ENCODE results near the gene CRYL1.

Gene CRYL1

GRCh38 chr13:20399961-20400360, 125.7 kb downstream of the CRYL1 start:
- DNase-seq (ENCODE audit: low read depth) = no peak

GRCh38 chr13:20399515-20399914, 126.1 kb downstream of the CRYL1 start:
- no peak for DNase-seq (ENCODE audit: low read depth)

GRCh38 chr13:20398459-20398858, 127.2 kb downstream of the CRYL1 start:
- no peak for DNase-seq (ENCODE audit: low read depth)

- DNase-seq (ENCODE audit: low read depth) = no peak
Observed at GRCh38 chr13:20397896-20398295, 127.8 kb downstream of the CRYL1 start.

- DNase-seq (ENCODE audit: low read depth) = no peak
Observed at GRCh38 chr13:20395061-20395916, 130.4 kb downstream of the CRYL1 start.

- no peak for DNase-seq (ENCODE audit: low read depth)
Observed at GRCh38 chr13:20394506-20394905, 131.2 kb downstream of the CRYL1 start.

GRCh38 chr13:20394169-20394501, 131.5 kb downstream of the CRYL1 start:
- no peak for DNase-seq (ENCODE audit: low read depth)

DNA sequence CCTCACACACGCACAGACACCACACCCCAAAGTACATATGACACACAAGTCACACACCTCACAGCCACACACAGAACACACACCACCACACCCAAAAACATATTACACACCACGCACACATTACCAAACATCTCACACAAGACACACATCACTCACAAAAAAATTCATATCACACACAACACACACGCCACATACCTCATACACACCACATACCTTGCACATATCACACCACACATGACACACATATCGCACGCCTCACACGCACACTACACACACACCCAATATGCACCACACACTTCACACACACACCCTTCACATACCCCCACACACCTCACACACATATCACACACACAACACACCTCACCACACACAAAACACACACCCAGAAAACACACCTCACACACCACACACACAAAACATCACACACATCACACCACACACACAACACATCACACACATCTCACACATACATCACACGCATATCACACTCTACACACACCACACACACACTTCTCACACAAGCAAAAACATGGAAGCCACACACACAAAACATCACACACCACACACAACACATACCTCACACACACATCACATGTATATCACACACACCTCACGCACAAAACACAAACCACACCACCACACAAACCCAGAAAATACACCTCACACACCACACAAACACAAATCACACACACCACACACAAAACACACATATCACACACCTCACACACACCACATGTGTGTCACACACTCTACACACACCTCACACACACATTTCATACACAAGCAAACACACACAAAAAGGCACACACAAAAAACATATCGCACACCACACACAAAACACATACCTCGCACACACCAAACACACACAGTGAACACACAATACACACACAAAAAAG, 132.1 kb downstream of the CRYL1 start:
- DNase-seq (ENCODE audit: low read depth) = no peak

GRCh38 chr13:20392530-20392929, 133.1 kb downstream of the CRYL1 start:
- no peak for DNase-seq (ENCODE audit: low read depth)

- no peak for DNase-seq (ENCODE audit: low read depth)
Observed at GRCh38 chr13:20391597-20392452, 133.8 kb downstream of the CRYL1 start.

- no peak for DNase-seq (ENCODE audit: low read depth)
Observed at GRCh38 chr13:20390526-20391175, 135.0 kb downstream of the CRYL1 start.

- no peak for DNase-seq (ENCODE audit: low read depth)
Observed at GRCh38 chr13:20389696-20390525, 135.7 kb downstream of the CRYL1 start.

- DNase-seq (ENCODE audit: low read depth) = no peak
Observed at GRCh38 chr13:20388184-20388583, 137.5 kb downstream of the CRYL1 start.

DNA sequence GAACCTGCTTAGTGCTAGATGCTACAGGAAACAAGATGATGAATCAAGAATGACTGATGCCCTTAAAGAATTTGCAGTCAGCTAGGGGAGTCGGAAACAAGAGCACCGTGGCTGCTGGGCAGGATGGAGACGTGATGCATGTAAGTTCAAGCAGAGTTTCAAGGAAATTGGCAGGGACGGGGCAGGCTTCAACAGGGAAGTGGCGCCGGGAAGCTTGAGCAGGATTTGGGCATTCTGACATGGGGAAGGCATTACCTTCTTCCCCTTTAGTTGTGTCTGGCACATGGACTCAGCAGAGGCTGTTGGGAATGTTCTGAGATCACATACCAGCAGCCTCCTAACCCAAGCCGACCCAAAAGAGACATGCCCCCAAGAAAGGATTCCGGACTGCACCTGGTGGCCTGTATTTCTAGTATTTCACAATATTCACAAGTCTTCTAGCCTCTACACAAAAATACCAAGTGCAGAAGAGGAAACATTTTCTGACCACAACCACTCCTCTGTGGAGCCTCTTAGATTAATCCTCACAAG, 138.2 kb downstream of the CRYL1 start:
- DNase-seq (ENCODE audit: low read depth) = no peak

- no peak for DNase-seq (ENCODE audit: low read depth)
Observed at GRCh38 chr13:20387006-20387405, 138.7 kb downstream of the CRYL1 start.

DNA sequence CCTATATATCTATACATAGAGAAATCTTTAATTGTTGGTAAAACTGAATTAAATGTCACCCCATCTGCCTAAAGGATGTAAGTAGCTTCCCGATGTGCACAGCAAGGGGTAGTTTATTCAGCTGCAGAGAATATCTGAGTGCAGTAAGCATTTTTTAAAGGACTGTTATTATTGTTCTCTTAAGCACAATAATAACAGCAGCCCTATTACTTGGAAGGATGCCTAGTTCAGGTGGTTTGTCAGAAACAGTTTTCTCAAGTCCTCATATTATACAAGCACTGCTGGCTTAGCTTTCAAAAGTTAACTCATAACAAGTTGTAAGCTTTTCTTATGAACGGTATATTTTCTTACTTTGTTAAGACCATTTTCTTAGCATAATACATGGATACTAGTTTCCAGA, 142.6 kb downstream of the CRYL1 start:
- DNase-seq (ENCODE audit: low read depth) = no peak

- no peak for DNase-seq (ENCODE audit: low read depth)
Observed at GRCh38 chr13:20381401-20381800, 144.3 kb downstream of the CRYL1 start.

DNA sequence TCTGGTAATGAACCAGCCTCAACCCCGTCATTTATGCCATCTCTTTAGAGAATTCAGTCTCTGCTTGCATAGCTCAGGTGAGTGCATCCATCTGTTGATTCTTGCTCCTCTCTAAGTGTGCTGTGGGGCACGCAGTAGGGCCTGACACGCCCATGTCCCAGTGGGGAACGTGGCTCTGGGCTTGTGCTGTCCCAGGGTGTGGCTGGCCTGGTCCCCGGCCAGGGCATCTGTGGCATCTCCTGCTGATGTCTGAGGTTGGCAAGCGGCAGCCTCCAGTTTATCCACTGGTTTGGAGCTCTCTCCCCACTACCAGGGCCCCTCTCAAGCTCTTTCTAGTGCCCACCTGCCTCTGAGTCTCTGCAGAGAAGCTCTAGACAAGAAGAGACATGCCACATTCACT, 146.9 kb downstream of the CRYL1 start:
- no peak for DNase-seq (ENCODE audit: low read depth)

DNA sequence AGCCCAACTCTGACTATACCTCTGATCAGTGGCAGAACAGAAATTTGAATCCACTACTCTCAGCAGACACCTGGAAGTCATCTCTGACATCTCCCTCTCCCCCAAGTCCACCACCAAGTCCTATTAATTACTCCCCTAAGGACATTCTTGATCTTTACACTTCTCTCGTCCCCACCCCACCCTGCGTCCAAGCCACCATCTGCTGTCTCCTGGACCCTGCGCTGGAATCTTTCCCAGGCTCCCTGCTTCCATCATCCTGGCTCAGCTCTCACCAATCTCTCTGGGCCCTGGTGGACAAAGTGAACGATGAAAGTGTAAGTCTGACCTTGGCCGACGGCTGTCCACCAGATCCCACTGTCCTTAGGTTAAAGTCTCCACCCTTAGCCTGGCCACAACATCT, 147.9 kb downstream of the CRYL1 start:
- DNase-seq (ENCODE audit: low read depth) = no peak

DNA sequence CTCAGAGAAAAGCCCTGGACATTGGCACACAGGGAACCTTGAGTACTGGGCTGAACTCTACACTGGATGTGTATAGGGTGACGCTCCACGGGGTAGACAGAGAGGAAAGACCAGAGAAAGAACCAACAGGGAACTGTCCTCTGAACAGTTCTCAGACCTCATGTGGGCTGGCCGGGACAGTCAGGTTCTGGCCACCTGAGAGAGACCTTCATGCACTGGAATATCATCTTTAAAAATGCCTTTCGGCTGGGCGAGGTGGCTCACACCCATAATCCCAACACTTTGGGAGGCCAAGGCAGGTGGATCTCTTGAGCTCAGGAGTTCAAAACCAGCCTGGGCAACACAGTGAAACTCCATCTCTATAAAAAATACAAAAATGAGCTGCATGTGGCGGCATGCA, 149.8 kb downstream of the CRYL1 start:
- no peak for DNase-seq (ENCODE audit: low read depth)

DNA sequence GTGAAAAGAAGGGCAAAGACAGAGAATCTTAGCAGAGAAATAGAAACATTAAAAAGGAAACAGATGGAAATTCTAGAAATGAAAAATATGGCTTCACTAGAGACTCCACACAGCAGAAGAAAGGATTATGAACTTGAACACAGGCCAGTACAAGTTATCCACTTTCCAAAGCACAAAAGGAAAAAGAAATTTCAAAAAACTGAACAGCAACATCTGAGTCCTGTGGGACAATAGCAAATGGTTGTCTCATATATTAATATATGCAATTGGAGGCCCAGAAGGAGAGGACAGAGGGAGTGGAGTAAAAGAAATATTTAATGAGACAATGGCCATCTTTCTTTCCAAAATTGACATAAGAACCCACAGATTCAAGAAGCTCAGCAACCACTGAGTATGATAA, 151.8 kb downstream of the CRYL1 start:
- DNase-seq (ENCODE audit: low read depth) = no peak
